Heart right ventricle (tissue), 16 donors: Measurements from ENCODE around the gene FAM210B. TPM values are rescaled to one million over a fixed set of nuclear protein-coding genes. Genes with fewer than 3 reads are reported as not detected.

ENCODE experiments used
- ATAC-seq, 8 donors: fragments of 200-7000 bp; cut with Tn5 transposase; one replicate each; pipeline ENCODE4 v1.9.1; 2020; ENCODE audit warnings: mild to moderate bottlenecking in 8 of 8, moderate library complexity in 8 of 8, moderate number of reproducible peaks in 1 of 8
- DNase-seq, 2 donors: peaks; one replicate each; pipeline ENCODE4 v3.0.0-alpha.2; 2020
- H3K27ac ChIP-seq, 10 donors: fragments of 200-600 bp; sonication (generic) in 2 of 10; one replicate each; pipeline versions ENCODE4 v1.5.0 to v1.8.0; 2020 to 2022; ENCODE audit warnings: mild to moderate bottlenecking in 3 of 10
- H3K27me3 ChIP-seq, 7 donors: fragments of 200-600 bp; one replicate each; pipeline ENCODE4 v1.8.0; 2021 to 2022; ENCODE audit warnings: mild to moderate bottlenecking in 2 of 7
- H3K36me3 ChIP-seq, 9 donors: fragments of 200-600 bp; sonication (generic) in 1 of 9; one replicate each; pipeline versions ENCODE4 v1.5.0 to v1.8.0; 2020 to 2022; ENCODE audit warnings: mild to moderate bottlenecking in 2 of 9
- H3K4me1 ChIP-seq, 9 donors: fragments of 200-600 bp; sonication (generic) in 1 of 9; one replicate each; pipeline versions ENCODE4 v1.5.0 to v1.8.0; 2020 to 2022; ENCODE audit warnings: mild to moderate bottlenecking in 4 of 9
- H3K4me3 ChIP-seq, 10 donors: fragments of 200-600 bp; sonication (generic) in 2 of 10; one replicate each; pipeline versions ENCODE4 v1.5.0 to v1.8.0; 2020 to 2022; ENCODE audit warnings: mild to moderate bottlenecking in 7 of 10, moderate library complexity in 2 of 10
- H3K9me3 ChIP-seq, 11 donors: fragments of 200-600 bp in 10 of 11; sonication (generic) in 2 of 11; one replicate each; pipeline versions ENCODE4 v1.5.0 to v1.8.0; 2013 to 2022; ENCODE audit warnings: mild to moderate bottlenecking in 2 of 11, control low read depth in 1 of 11, moderate library complexity in 1 of 11
- WGBS, 2 donors: extraction: QIAGEN DNeasy Blood & Tissue Kit; methylation state at CpG; one replicate each; pipeline ENCODE4 v1.1.7; 2013; ENCODE audit warnings: inconsistent platforms in 1 of 2; 5-methylcytosine and 5-hydroxymethylcytosine counted together
- intact Hi-C, 10 donors: fragments of 100-400 bp; cut with DNase I; formaldehyde crosslinking; loops; one replicate each; pipeline versions ENCODE4 v1.11.1 to v1.14.2; 2022
- polyA plus RNA-seq, 2 donors: library from polyadenylated mRNA; stranded (reverse); fragments of 200-250 nt; gene quantifications; one replicate each; pipeline ENCODE4 v1.2.3, GENCODE V29; 2013
- total RNA-seq, 10 donors: library from RNA; stranded (reverse); fragmentation: NEBNext Ultra II Directional in 3 of 10; extraction: Animal tissue kit (Norgen Biotek cat#: 25700) in 3 of 10; gene quantifications; one replicate each; pipeline versions ENCODE4 v1.2.1 to v1.2.4, GENCODE V29; 2021 to 2023
- TF ChIP-seq, protein P1 (sequence below), 9 donors: fragments of 200-600 bp; sonication (generic) in 2 of 9; IDR thresholded peaks; one replicate each; pipeline versions ENCODE4 v1.5.0 to v1.8.0; 2021 to 2022; ENCODE audit warnings: antibody characterized with exemption in 9 of 9, mild to moderate bottlenecking in 5 of 9, moderate library complexity in 1 of 9
- donor health status: Arrhythmogenic right ventricular cardiomyopathy.
- donor health status: ischemic (EF 13 %, LVEDD 7.1; RV severe dilation, severe dysfunction).
- donor health status: healthy with polysubstance abuse.
- donor health status: DM: no; HTN: yes; CAD: no.
- donor health status: DM: no; HTN: no; CAD: no.
- donor health status: ischemic (EF 25% LVEDD 6.9; RV normal size, moderate dysfunction).
- donor health status: ischemic (EF 25% LVEDD 5.7; RV mildly dilated, moderate dysfunction).
- donor health status: healthy.
- donor health status: DM: yes; HTN: yes; CAD: no.
- donor health status: Ischemic cardiomyopathy.
- donor health status: ischemic (EF 35%, LVEDD 5.7; RV mildly dilated, moderate dysfunction).
- donor health status: nonischemic (EF 11% LVEDD 7.7; RV severe dilation, severe dysfunction).
- donor health status: DM: yes; HTN: yes; CAD: no.
- donor health status: PGD.
- donor health status: ischemic (EF 29% LVEDD 5.4; RV normal size, mild dysfunction).
- donor health status: nonischemic (EF 23%, LVEDD 6.1; RV moderate dilation, normal function).

Gene FAM210B
- total and polyA plus RNA-seq, 12 donors: 27.1 to 85.2 (median 56.3) TPM

DNA sequence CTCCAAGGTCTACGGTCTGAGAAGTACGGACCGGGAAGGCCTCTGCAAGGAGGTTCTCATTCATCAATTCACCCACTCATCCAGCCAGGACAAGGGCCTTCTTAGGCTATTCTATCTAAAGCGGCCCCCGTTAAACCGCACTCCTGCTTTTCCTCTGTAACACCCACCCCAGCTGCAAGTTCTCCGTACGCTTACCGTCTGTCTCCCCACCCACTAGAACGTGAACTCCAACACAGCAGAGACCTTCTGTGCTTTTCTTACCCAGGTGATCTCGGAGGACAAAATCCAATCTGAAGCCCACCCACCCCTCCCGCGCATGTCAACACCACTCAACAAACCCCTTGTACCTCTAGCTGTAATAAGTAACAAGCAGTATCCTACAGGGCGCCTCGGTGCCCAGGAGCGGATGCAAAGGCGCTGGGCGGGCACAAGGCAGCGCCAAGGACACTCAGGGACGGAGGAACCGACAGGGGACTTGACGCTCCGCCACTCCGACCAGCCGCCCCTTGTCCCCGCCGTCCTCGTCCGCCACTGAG lies 32.9 kb downstream of the FAM210B start:
- ATAC-seq (peak; percentile 2 to 56 (median 30)), DNase-seq (no peak)
- peaks cover 0 to 49% (median 14%) of the 10 kb centered on the region in 9 donors for H3K36me3 ChIP-seq
- peaks cover 2 to 31% (median 23%) of the 10 kb centered on the region in 9 donors for H3K4me1 ChIP-seq
- WGBS, 2 donors: 0 to 1% methylated on average over 29 of the region's 29 CpGs
- no peaks in the 10 kb centered on the region for H3K9me3 ChIP-seq
- no peaks in the 10 kb centered on the region for H3K27me3 ChIP-seq
- TF ChIP-seq, protein P1, sequence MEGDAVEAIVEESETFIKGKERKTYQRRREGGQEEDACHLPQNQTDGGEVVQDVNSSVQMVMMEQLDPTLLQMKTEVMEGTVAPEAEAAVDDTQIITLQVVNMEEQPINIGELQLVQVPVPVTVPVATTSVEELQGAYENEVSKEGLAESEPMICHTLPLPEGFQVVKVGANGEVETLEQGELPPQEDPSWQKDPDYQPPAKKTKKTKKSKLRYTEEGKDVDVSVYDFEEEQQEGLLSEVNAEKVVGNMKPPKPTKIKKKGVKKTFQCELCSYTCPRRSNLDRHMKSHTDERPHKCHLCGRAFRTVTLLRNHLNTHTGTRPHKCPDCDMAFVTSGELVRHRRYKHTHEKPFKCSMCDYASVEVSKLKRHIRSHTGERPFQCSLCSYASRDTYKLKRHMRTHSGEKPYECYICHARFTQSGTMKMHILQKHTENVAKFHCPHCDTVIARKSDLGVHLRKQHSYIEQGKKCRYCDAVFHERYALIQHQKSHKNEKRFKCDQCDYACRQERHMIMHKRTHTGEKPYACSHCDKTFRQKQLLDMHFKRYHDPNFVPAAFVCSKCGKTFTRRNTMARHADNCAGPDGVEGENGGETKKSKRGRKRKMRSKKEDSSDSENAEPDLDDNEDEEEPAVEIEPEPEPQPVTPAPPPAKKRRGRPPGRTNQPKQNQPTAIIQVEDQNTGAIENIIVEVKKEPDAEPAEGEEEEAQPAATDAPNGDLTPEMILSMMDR (IDR thresholded peaks at IDR 0.05): no peak
- peak overlapping the region; percentile 57 to 94 (median 80) for H3K4me3 ChIP-seq
- peak overlapping the region in 9 of 10 donors; percentile 73 to 93 (median 87) for H3K27ac ChIP-seq
- intact Hi-C loops: loop anchor here in 4 of 10 donors (1.0 to 10.0 kb wide), 6 partner anchors 33 to 183 kb away; partner anchors contain the start of genes RTF2 (in 4 of the 4) and FAM210B (in 3 of the 4)

DNA sequence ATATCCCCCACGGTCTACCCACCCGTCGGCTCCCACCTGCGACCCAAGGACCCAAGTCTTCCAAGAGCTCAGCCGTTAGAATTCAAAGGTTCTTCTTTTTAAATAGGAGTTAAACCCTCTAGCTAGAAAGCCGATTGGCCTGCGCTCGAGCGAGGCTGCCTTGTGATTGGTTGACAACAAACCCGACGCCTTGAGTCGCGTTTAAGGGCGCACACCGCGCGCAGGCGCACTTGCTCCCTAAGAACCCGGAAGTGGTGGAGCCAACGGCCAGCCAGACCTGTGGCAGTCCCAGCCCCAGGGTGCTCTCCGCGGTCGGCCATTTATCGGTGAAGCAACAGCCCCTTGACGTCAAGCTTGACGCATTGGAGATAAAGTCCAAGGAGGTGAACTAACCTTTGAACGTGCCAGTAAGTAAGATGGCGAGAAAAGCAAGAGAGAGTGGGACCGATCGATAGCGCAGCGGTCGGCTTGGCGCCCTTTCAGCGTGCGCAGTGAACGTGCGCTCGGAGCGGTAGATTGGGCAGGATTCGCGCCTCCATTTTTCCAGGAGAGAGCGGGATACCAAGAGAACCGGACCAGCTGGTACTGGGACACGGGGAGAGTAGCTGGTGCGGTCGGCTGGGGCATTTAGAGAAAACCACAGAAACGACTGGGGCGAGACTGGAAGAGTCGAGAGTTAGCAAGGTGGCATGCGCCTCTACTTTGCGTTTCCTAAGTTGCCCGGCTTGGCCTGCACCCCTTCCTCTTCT lies 33.5 kb downstream of the FAM210B start, which contains the start of the genes AURKA and CSTF1:
Gene AURKA, minus strand, starts transcription at position 84 of the 749 bp plus-strand sequence. CDS start 4,018 bp downstream, outside the sequence.
Gene CSTF1, plus strand, starts transcription at position 514 of the 749 bp plus-strand sequence. CDS start 2,908 bp downstream, outside the sequence.
- WGBS, 2 donors: 0% methylated on average over 46 to 53 of the region's 53 CpGs
- TF ChIP-seq, protein P1 (IDR thresholded peaks at IDR 0.05): no peak
- H3K36me3 ChIP-seq: peaks cover 0 to 49% (median 21%) of the 10 kb centered on the region in 9 donors
- intact Hi-C loops: loop anchor here in 4 of 10 donors (1.0 to 10.0 kb wide), 6 partner anchors 34 to 182 kb away; partner anchors contain the start of genes RTF2 (in 4 of the 4) and FAM210B (in 3 of the 4)
- H3K4me3 ChIP-seq: peak within 1 kb of the TSS; percentile 57 to 94 (median 80)
- peak within 1 kb of the TSS; percentile 1 to 93 (median 84) for H3K27ac ChIP-seq
- peaks cover 2 to 31% (median 23%) of the 10 kb centered on the region in 9 donors for H3K4me1 ChIP-seq
- no peaks in the 10 kb centered on the region for H3K9me3 ChIP-seq
- H3K27me3 ChIP-seq: no peaks in the 10 kb centered on the region
- peak; percentile 99 to 100 for DNase-seq
- peak; percentile 97 to 100 (median 98) for ATAC-seq

DNA sequence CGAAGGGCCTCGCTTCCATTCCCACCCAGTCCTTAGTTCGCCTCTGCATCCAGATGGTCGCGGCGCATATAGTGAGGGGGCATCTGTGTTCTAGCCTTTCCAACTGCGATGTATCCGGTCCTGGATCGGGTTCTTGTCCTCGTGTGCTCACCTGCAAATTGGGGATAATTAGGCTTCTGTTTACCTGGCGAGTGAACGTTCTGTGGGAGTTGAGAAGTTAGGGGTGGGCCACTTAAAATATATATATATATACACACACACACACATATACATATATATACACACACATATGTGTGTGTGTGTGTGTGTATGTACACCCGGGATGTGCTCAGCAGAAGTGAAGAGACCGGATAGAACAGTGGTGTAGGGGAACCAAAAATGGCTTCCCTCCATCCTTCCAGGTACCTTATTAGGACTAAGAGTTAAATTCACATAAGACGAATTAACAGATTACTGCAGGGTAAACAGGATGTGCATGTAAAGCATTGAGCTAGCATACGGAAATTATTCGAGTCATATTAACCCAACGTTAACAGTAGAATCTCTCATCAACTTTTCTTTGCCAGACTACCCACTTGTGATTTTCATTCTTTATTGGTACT lies 34.2 kb downstream of the FAM210B start:
- 2% methylated on average over 18 of the region's 18 CpGs for WGBS, 2 donors
- peak overlapping the region; percentile 57 to 94 (median 80) for H3K4me3 ChIP-seq
- H3K27me3 ChIP-seq: no peaks in the 10 kb centered on the region
- DNase-seq (no peak), ATAC-seq (peak in 2 of 8 donors; percentile 1 to 3)
- H3K36me3 ChIP-seq: peaks cover 0 to 49% (median 27%) of the 10 kb centered on the region in 9 donors
- H3K27ac ChIP-seq: peak overlapping the region; percentile 1 to 93 (median 84)
- intact Hi-C loops: loop anchor here in 4 of 10 donors (1.0 to 10.0 kb wide), 6 partner anchors 34 to 182 kb away; partner anchors contain the start of genes RTF2 (in 4 of the 4) and FAM210B (in 3 of the 4)
- H3K9me3 ChIP-seq: no peaks in the 10 kb centered on the region
- H3K4me1 ChIP-seq: peaks cover 2 to 31% (median 23%) of the 10 kb centered on the region in 9 donors
- TF ChIP-seq, protein P1 (IDR thresholded peaks at IDR 0.05): no peak
